ENCODE data around the gene B3GALT6.
A peak's percentile ranks its signal among the peaks of the same experiment; 100 is the strongest.

- TF ChIP-seq CTCF (IDR thresholded peaks at IDR 0.05) = no peak
- TF ChIP-seq POLR2AphosphoS5 (IDR thresholded peaks at IDR 0.05) = peak in 2 of 3 donors; percentile 32 to 33
- TF ChIP-seq POLR2A (IDR thresholded peaks at IDR 0.05) = peak; percentile 45
- no peak for TF ChIP-seq EP300 (IDR thresholded peaks at IDR 0.05; ENCODE audit: low read depth)
Observed at GRCh38 chr1:1281533-1282321, 49.7 kb downstream of the B3GALT6 start.

Data from transverse colon (tissue), 4 donors.